MCF 10A (cell line): ENCODE results near the gene WNT3. TPM values are rescaled to one million over a fixed set of nuclear protein-coding genes. Genes with fewer than 3 reads are reported as not detected.

ENCODE experiments used
- BruUV-seq: library from RNA; stranded (reverse); fragments of 400-500 nt; replicated peaks from 2 replicates; lab custom pipeline; 2021; lab: Mats Ljungman, UMichigan
- CTCF ChIA-PET: fragments of 300-600 bp; sonication (Branson Sonifier 250); formaldehyde crosslinking; extraction: SDS; loops from one replicate; lab custom pipeline; 2021; ENCODE audit warnings: antibody characterized with exemption, inconsistent platforms; lab: Yijun Ruan, JAX
- POLR2A ChIA-PET: fragments of 300-600, 350-650 bp; sonication (Branson Sonifier 250); formaldehyde crosslinking; extraction: SDS; loops from one replicate; lab custom pipeline; 2020; ENCODE audit warnings: antibody characterized with exemption, inconsistent platforms; lab: Yijun Ruan, JAX
- DNase-seq: peaks from one replicate; pipeline ENCODE4 v3.0.0-alpha.2; 2018; ENCODE audit not compliant: unreplicated experiment
- H3K27ac Mint-ChIP-seq: one replicate; pipeline ENCODE4 v1.8.0; 2022; ENCODE audit warnings: mild to moderate bottlenecking, low read depth, mixed read lengths; ENCODE audit not compliant: unreplicated experiment
- H3K27me3 Mint-ChIP-seq: one replicate; pipeline ENCODE4 v1.8.0; 2022; ENCODE audit warnings: mixed read lengths; ENCODE audit not compliant: insufficient read depth, unreplicated experiment
- H3K36me3 Mint-ChIP-seq: one replicate; pipeline ENCODE4 v1.8.0; 2022; ENCODE audit warnings: mild to moderate bottlenecking, moderate library complexity, mixed read lengths; ENCODE audit not compliant: insufficient read depth, unreplicated experiment
- H3K4me1 Mint-ChIP-seq: one replicate; pipeline ENCODE4 v1.8.0; 2022; ENCODE audit warnings: mixed read lengths; ENCODE audit not compliant: insufficient read depth, unreplicated experiment
- H3K4me3 Mint-ChIP-seq: one replicate; pipeline ENCODE4 v1.8.0; 2022; ENCODE audit warnings: mild to moderate bottlenecking, moderate library complexity, mixed read lengths; ENCODE audit not compliant: unreplicated experiment
- H3K9me3 Mint-ChIP-seq: one replicate; pipeline ENCODE4 v1.8.0; 2022; ENCODE audit warnings: mixed read lengths; ENCODE audit not compliant: unreplicated experiment
- intact Hi-C: fragments of 100-400 bp; cut with micrococcal nuclease; formaldehyde crosslinking; loops from 2 replicates; pipeline ENCODE4 v1.14.1; 2022
- total RNA-seq: library from RNA; stranded (reverse); gene quantifications from 2 replicates; pipeline ENCODE4 v1.2.3, GENCODE V29; 2022
- TF ChIP-seq, protein P1 (sequence below): fragments of 200-600 bp; IDR thresholded peaks from one replicate; pipeline ENCODE4 v1.8.0; 2022; ENCODE audit warnings: antibody characterized with exemption, mild to moderate bottlenecking; ENCODE audit not compliant: unreplicated experiment

WNT3 gene
- total RNA-seq, 1 experiment from 2014 or later = 2.4 TPM

DNA sequence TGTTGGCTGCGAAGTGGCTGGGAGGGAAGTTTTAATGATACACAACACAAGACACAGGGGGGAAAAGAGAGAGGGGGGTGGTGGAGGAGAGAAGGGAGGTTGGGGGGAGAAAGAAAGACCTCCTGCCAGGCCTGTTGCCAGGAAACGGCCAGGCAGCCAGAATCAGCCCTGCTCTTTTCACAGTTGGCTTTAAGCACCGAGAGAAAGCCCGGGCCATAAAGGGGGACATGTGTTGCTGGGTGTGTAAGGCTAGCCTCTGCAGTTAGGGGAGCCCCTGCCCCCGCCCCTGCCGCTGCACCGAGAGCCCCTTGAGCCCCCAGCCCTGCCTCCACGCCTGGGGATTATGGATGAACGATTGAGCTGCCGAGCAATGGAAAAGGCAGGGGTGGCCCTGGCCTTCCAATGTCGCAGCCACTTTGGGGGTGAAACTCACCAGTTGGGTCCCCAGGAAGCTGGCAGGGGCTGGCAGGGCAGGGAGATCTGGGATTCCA is 13.9 kb upstream of the WNT3 start:
- CTCF ChIA-PET = interaction anchor here (1.2 kb wide), 1 partner anchor 110 kb away, joined by 3 read pairs; no protein-coding TSS in a partner anchor
- BruUV-seq = no TSS peak
- no peaks in the 10 kb centered on the region for H3K9me3 Mint-ChIP-seq
- no peak overlapping the region for H3K27ac Mint-ChIP-seq
- no peaks in the 10 kb centered on the region for H3K27me3 Mint-ChIP-seq
- POLR2A ChIA-PET = no interaction called here
- H3K36me3 Mint-ChIP-seq = no peaks in the 10 kb centered on the region
- H3K4me3 Mint-ChIP-seq = no peak overlapping the region
- TF ChIP-seq, protein P1, sequence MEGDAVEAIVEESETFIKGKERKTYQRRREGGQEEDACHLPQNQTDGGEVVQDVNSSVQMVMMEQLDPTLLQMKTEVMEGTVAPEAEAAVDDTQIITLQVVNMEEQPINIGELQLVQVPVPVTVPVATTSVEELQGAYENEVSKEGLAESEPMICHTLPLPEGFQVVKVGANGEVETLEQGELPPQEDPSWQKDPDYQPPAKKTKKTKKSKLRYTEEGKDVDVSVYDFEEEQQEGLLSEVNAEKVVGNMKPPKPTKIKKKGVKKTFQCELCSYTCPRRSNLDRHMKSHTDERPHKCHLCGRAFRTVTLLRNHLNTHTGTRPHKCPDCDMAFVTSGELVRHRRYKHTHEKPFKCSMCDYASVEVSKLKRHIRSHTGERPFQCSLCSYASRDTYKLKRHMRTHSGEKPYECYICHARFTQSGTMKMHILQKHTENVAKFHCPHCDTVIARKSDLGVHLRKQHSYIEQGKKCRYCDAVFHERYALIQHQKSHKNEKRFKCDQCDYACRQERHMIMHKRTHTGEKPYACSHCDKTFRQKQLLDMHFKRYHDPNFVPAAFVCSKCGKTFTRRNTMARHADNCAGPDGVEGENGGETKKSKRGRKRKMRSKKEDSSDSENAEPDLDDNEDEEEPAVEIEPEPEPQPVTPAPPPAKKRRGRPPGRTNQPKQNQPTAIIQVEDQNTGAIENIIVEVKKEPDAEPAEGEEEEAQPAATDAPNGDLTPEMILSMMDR = no peak
- DNase-seq = no peak
- peaks cover 5% of the 10 kb centered on the region for H3K4me1 Mint-ChIP-seq
- intact Hi-C loops = no loop called here

DNA sequence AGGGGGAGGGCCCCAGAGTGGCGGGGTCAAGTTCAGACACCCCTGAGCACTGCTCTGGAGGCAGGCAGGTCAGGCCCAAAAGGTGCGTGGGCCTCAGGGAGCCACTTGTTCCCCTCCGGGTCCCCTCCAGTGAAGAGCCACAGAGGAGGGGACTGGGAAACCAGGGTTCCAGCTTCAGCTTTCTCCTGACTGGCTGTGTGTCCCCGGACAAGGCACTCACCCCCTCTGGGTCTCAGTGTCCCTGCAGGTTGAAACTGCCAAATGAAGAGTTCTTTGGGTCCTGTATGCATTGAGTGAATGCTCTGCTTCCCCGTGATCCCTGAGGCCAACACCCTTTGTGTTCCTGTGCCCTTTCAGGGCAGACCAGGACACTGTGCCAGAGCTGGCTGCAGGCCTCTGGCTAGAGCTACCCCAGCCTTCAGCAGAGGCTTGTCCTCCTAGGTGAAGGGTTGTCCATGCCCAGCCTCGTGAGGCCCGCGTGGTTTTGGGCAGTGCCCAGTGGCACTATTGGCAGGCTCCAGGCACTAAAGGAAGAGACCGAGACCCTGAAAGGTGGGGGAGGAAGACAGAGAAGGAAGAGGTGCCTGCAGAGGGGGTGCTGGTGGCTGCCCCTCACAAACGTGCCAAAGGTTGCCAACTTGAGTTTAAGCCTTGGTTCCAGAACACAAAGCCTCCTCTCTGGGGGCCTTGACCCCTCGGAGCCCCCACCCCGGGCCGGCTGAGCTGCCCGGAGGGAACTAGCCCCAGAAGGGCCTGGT is 13.3 kb upstream of the WNT3 start:
- no TSS peak for BruUV-seq
- H3K36me3 Mint-ChIP-seq = no peaks in the 10 kb centered on the region
- TF ChIP-seq, protein P1 = no peak
- H3K27ac Mint-ChIP-seq = no peak overlapping the region
- ChIA-PET POLR2A (no interaction called here), CTCF (interaction anchor here (1.2 kb wide), 1 partner anchor 111 kb away, joined by 3 read pairs; no protein-coding TSS in a partner anchor)
- intact Hi-C loops = no loop called here
- no peak for DNase-seq
- H3K4me3 Mint-ChIP-seq = no peak overlapping the region
- no peaks in the 10 kb centered on the region for H3K9me3 Mint-ChIP-seq
- H3K4me1 Mint-ChIP-seq = peaks cover 5% of the 10 kb centered on the region
- no peaks in the 10 kb centered on the region for H3K27me3 Mint-ChIP-seq

DNA sequence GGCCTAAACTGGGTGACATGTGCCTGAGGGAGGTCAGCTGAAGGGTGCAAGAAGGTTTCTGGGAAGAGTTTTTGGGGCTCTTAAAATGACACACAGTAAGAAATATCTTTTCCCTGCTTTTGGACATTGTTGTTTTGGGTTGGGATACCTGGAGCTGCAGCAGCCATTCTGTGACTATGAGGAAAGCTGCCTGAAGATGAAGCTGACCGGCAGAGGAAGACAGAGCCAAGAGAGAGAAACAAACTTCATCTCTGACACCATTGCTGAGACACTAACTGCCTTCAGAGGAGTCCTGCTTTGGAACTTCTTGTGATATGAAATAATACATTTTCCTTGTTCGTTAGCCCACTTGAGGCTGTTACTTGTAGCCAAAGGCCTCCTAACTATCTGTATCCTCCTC is 8.8 kb upstream of the WNT3 start:
- H3K36me3 Mint-ChIP-seq = no peaks in the 10 kb centered on the region
- DNase-seq = no peak
- CTCF ChIA-PET = no interaction called here
- BruUV-seq = no TSS peak
- no peaks in the 10 kb centered on the region for H3K9me3 Mint-ChIP-seq
- TF ChIP-seq, protein P1 = no peak
- POLR2A ChIA-PET = no interaction called here
- H3K27me3 Mint-ChIP-seq = no peaks in the 10 kb centered on the region
- no peaks in the 10 kb centered on the region for H3K4me1 Mint-ChIP-seq
- intact Hi-C loops = no loop called here
- no peak overlapping the region for H3K4me3 Mint-ChIP-seq
- no peak overlapping the region for H3K27ac Mint-ChIP-seq

DNA sequence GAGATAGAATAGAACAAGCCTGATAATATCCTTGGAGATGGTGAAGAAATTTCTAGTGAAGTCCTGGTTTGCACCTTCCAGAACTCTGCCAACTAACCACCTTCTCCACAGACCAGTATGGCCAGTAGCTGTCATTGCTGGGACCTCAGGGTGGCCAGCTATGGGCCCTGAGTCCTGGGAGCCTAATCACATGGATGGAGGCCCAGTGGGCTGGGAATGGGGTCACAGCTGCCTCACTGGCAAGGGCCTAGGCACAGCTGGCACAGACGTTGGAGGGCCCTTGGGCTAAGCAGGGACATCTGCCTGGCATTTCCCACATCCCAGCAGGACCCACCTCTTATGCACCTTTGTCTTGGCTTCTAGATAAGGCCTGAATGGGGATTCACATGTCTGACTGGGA is 7.6 kb upstream of the WNT3 start:
- BruUV-seq = no TSS peak
- TF ChIP-seq, protein P1 = no peak
- DNase-seq = no peak
- intact Hi-C loops = no loop called here
- ChIA-PET POLR2A (interaction anchor here (1.2 kb wide), 1 partner anchor 17 kb away, joined by 3 read pairs; no protein-coding TSS in a partner anchor), CTCF (interaction anchor here (0.6 kb wide), 1 partner anchor 11 kb away, joined by 3 read pairs; no protein-coding TSS in a partner anchor)
- Mint-ChIP-seq H3K36me3 (no peaks in the 10 kb centered on the region), H3K4me3 (no peak overlapping the region), H3K9me3 (no peaks in the 10 kb centered on the region), H3K27ac (no peak overlapping the region), H3K27me3 (no peaks in the 10 kb centered on the region), H3K4me1 (no peaks in the 10 kb centered on the region)
